Posterior vena cava (tissue), 2 donors: ENCODE data around the gene BDNF. TPM values are rescaled to one million over a fixed set of nuclear protein-coding genes. Genes with fewer than 3 reads are reported as not detected.
"Not testable (repeated sequence)": the region's sequence is repeated elsewhere in the genome, so short reads cannot be mapped to it uniquely, and the experiment has no call there.

ENCODE experiments used
- DNase-seq: peaks from one replicate; pipeline ENCODE4 v3.0.0-alpha.2; 2020; ENCODE audit warnings: low spot score
- intact Hi-C, 2 donors: fragments of 100-400 bp; cut with DNase I; formaldehyde crosslinking; loops; one replicate each; pipeline versions ENCODE4 v1.14.1 to v1.14.2; 2022 to 2023
- total RNA-seq, 2 donors: library from RNA; stranded (reverse); fragmentation: NEBNext Ultra II Directional; extraction: Animal tissue kit (Norgen Biotek cat#: 25700); gene quantifications; one replicate each; pipeline ENCODE4 v1.2.1, GENCODE V29; 2021
- donor health status: DM: yes; HTN: yes; CAD: no.
- donor health status: DM: yes; HTN: yes; CAD: no.

Gene BDNF
- total RNA-seq, 2 donors from 2014 or later = 12.5 to 35.7 TPM

- no peak for DNase-seq
- intact Hi-C loops = no loop called here
Measured at GRCh38 chr11:27681664-27682063, 18.6 kb downstream of the BDNF start.

- intact Hi-C loops = no loop called here
- no peak for DNase-seq
Measured at GRCh38 chr11:27679136-27680015, 20.9 kb downstream of the BDNF start.

- no peak for DNase-seq
- intact Hi-C loops = no loop called here
Measured at GRCh38 chr11:27678242-27678641, 22.0 kb downstream of the BDNF start.

- DNase-seq = no peak
- intact Hi-C loops = no loop called here
Measured at GRCh38 chr11:27677108-27677507, 23.1 kb downstream of the BDNF start.

GRCh38 chr11:27673979-27674663 lies 26.1 kb downstream of the BDNF start:
- intact Hi-C loops = no loop called here
- no peak for DNase-seq

- intact Hi-C loops = no loop called here
- DNase-seq = no peak
Measured at GRCh38 chr11:27672836-27673464, 27.3 kb downstream of the BDNF start.

- intact Hi-C loops, DNase-seq: not testable (repeated sequence)
Measured at GRCh38 chr11:27665508-27666101, 34.6 kb downstream of the BDNF start.

GRCh38 chr11:27663326-27663725 lies 36.9 kb downstream of the BDNF start:
- intact Hi-C loops = no loop called here
- no peak for DNase-seq

- intact Hi-C loops = no loop called here
- no peak for DNase-seq
Measured at GRCh38 chr11:27660171-27660570, 40.1 kb downstream of the BDNF start.

GRCh38 chr11:27658535-27659236 lies 41.6 kb downstream of the BDNF start:
- no peak for DNase-seq
- intact Hi-C loops = no loop called here

- intact Hi-C loops = no loop called here
- no peak for DNase-seq
Measured at GRCh38 chr11:27656806-27657483, 43.3 kb downstream of the BDNF start.

- intact Hi-C loops = no loop called here
- DNase-seq = no peak
Measured at GRCh38 chr11:27656320-27656719, 43.9 kb downstream of the BDNF start.

GRCh38 chr11:27653990-27654758 lies 46.1 kb downstream of the BDNF start:
- no peak for DNase-seq
- intact Hi-C loops = no loop called here

GRCh38 chr11:27651711-27652110 lies 48.5 kb downstream of the BDNF start:
- no peak for DNase-seq
- intact Hi-C loops = no loop called here

GRCh38 chr11:27650988-27651387 lies 49.3 kb downstream of the BDNF start:
- intact Hi-C loops = no loop called here
- DNase-seq = no peak

- intact Hi-C loops = no loop called here
- DNase-seq = no peak
Measured at GRCh38 chr11:27649800-27650199, 50.5 kb downstream of the BDNF start.

GRCh38 chr11:27648840-27649239 lies 51.4 kb downstream of the BDNF start:
- intact Hi-C loops = no loop called here
- DNase-seq = no peak
